ENCODE results near the gene PIEZO1. TPM values are rescaled to one million over a fixed set of nuclear protein-coding genes. Genes with fewer than 3 reads are reported as not detected.

Gene PIEZO1
- 213 and 214 TPM in 2 replicates for total RNA-seq

GRCh38 chr16:88785106-88785924 lies at the start of gene PIEZO1:
Gene PIEZO1 (minus strand): TSS chr16:88785220. CDS start chr16:88784964, 256 bp downstream.

GRCh38 chr16:88811769-88812512 lies 26.9 kb upstream of the PIEZO1 start, which contains the start of gene APRT:
Gene APRT (minus strand): TSS chr16:88811928. CDS start chr16:88811899, 29 bp downstream.

GRCh38 chr16:88803264-88803987 lies 18.4 kb upstream of the PIEZO1 start, which contains the start of gene CDT1:
Gene CDT1 (plus strand): TSS chr16:88803789. CDS start chr16:88803832, 43 bp downstream.

GRCh38 chr16:88706229-88706964 lies 78.6 kb downstream of the PIEZO1 start, which contains the start of the genes CTU2 and RNF166:
Gene CTU2 (plus strand): TSS chr16:88706503. CDS start chr16:88706531, 28 bp downstream.
Gene RNF166 (minus strand): TSS chr16:88706408. CDS start chr16:88706325, 83 bp downstream.

GRCh38 chr16:88686439-88687253 lies 98.4 kb downstream of the PIEZO1 start, which contains the start of gene SNAI3:
Gene SNAI3 (minus strand): TSS chr16:88686507. CDS start chr16:88686406, 101 bp downstream.

Other genes with a start within 250 kb of the PIEZO1 start
- 12.9 and 21.3 TPM in 2 replicates for gene ZC3H18, start 214.8 kb downstream of the PIEZO1 start, total RNA-seq
- not detected in 2 replicates for gene IL17C, start 146.6 kb downstream of the PIEZO1 start, total RNA-seq
- gene CYBA, start 134.2 kb downstream of the PIEZO1 start, total RNA-seq: 31.6 and 59.8 TPM in 2 replicates
- gene MVD, start 122.1 kb downstream of the PIEZO1 start, total RNA-seq: 123 and 139 TPM in 2 replicates
- gene SNAI3, start 98.7 kb downstream of the PIEZO1 start, total RNA-seq: not detected in 2 replicates
- 8.5 and 12.7 TPM in 2 replicates for gene RNF166, start 78.8 kb downstream of the PIEZO1 start, total RNA-seq
- 20.6 and 29.5 TPM in 2 replicates for gene CTU2, start 78.7 kb downstream of the PIEZO1 start, total RNA-seq
- 16.5 and 27.0 TPM in 2 replicates for gene CDT1, start 18.6 kb upstream of the PIEZO1 start, total RNA-seq
- gene APRT, start 26.7 kb upstream of the PIEZO1 start, total RNA-seq: 72.3 and 102 TPM in 2 replicates
- gene GALNS, start 71.7 kb upstream of the PIEZO1 start, total RNA-seq: 25.4 and 30.5 TPM in 2 replicates
- 54.9 and 66.1 TPM in 2 replicates for gene TRAPPC2L, start 71.9 kb upstream of the PIEZO1 start, total RNA-seq
- not detected in 2 replicates for gene PABPN1L, start 81.4 kb upstream of the PIEZO1 start, total RNA-seq
- gene CBFA2T3, start 192.0 kb upstream of the PIEZO1 start, total RNA-seq: not detected in 2 replicates